ENCODE measurements around the gene CDR2L.
A peak's percentile ranks its signal among the peaks of the same experiment; 100 is the strongest.
"Not testable (repeated sequence)": the region's sequence is repeated elsewhere in the genome, so short reads cannot be mapped to it uniquely, and the experiment has no call there.

CDR2L gene

DNA sequence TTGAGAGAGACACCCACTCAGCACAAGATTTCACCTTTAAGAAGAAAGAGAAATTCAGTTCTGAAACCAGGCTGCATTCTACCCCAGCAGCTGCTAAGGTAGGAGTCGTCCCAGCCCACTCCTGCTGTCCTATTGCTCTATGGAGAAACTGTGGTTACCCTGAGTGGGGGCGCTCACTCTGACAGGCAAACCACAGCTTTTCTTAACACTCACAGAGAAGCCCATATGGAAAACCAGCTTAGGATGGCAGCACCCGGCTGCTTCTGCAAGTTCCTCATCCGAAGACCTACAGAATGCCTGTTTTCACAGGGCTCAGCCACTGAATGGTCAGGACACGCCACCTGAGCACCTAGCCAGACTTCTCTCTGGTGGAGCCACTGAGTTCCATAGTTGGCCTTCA is 51.8 kb downstream of the CDR2L start:
- no peaks in the 10 kb centered on the region for H3K27me3 ChIP-seq (ENCODE audit: control insufficient read depth in 2 of 2, insufficient read depth in 2 of 2, low read length in 2 of 2)
- H3K4me3 ChIP-seq (ENCODE audit: low read length in 2 of 2), result no peak overlapping the region
- no peak overlapping the region for H3K9ac ChIP-seq (ENCODE audit: low read depth in 1 of 2, low read length in 2 of 2)
- no peaks in the 10 kb centered on the region for H3K9me3 ChIP-seq (ENCODE audit: control insufficient read depth in 2 of 2, low read length in 2 of 2)
- peaks cover 23 to 24% of the 10 kb centered on the region in 2 donors for H3K4me1 ChIP-seq (ENCODE audit: control insufficient read depth in 2 of 2, insufficient read depth in 2 of 2, low read length in 2 of 2)
- H3K36me3 ChIP-seq (ENCODE audit: control insufficient read depth in 2 of 2, insufficient read depth in 2 of 2, low read length in 2 of 2), result peaks cover 24 to 39% of the 10 kb centered on the region in 2 donors
- no peak overlapping the region for H3K27ac ChIP-seq (ENCODE audit: low read depth in 2 of 2, low read length in 2 of 2)

DNA sequence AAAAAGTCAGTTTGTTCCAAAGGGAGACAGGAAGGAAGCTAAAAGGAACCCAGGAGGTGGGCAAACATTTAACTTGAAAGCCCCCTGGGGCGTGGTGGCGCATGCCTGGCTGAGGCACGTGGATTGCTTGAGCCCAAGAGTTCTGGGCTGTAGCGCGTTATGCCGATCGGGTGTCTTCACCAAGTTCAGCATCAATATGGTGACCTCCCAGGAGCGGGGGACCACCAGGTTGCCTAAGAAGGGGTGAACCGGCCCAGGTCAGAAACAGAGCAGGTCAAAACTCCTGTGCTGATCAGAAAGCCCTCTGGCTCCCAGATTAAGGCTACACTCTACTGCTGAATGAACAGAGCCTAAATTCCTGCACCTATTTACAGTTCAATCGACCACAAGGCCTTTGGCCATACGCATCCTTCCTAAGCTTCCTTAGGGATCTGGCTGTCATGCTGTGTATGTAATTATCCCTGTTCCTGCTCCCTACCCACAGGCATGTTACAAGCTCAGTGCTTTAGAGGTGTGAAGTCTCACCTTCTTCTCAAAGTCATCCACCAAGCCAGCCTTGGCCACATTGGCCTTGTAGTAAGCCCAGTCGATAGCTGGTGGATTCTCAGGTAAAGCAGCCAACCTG is 54.3 kb downstream of the CDR2L start:
- H3K4me1 ChIP-seq (ENCODE audit: control insufficient read depth in 2 of 2, insufficient read depth in 2 of 2, low read length in 2 of 2), result peaks cover 3 to 4% of the 10 kb centered on the region in 2 donors
- no peaks in the 10 kb centered on the region for H3K9me3 ChIP-seq (ENCODE audit: control insufficient read depth in 2 of 2, low read length in 2 of 2)
- no peak overlapping the region for H3K4me3 ChIP-seq (ENCODE audit: low read length in 2 of 2)
- no peak overlapping the region for H3K9ac ChIP-seq (ENCODE audit: low read depth in 1 of 2, low read length in 2 of 2)
- no peak overlapping the region for H3K27ac ChIP-seq (ENCODE audit: low read depth in 2 of 2, low read length in 2 of 2)
- peaks cover 24 to 39% of the 10 kb centered on the region in 2 donors for H3K36me3 ChIP-seq (ENCODE audit: control insufficient read depth in 2 of 2, insufficient read depth in 2 of 2, low read length in 2 of 2)
- no peaks in the 10 kb centered on the region for H3K27me3 ChIP-seq (ENCODE audit: control insufficient read depth in 2 of 2, insufficient read depth in 2 of 2, low read length in 2 of 2)

DNA sequence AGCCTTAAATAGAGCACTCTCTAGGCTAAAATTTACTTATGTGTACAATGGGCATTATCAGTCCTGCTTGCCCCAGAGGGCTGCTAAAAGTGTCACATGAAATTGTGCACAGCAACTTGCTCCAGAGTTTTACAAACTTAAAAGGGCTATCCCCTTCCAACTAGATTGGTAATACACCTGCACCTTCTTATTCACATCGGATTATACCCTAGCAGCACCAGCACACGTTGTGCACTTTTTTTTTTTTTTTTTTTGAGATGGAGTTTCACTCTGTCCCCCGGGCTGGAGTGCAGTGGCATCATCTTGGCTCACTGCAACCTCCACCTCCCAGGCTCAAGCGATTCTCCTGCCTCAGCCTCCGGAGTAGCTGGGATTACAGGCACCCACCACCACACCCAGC is 56.4 kb downstream of the CDR2L start:
- H3K27ac ChIP-seq (ENCODE audit: low read depth in 2 of 2, low read length in 2 of 2); H3K9ac ChIP-seq (ENCODE audit: low read depth in 1 of 2, low read length in 2 of 2); H3K27me3 ChIP-seq (ENCODE audit: control insufficient read depth in 2 of 2, insufficient read depth in 2 of 2, low read length in 2 of 2); H3K9me3 ChIP-seq (ENCODE audit: control insufficient read depth in 2 of 2, low read length in 2 of 2); H3K4me3 ChIP-seq (ENCODE audit: low read length in 2 of 2): not testable (repeated sequence)
- Histone ChIP-seq H3K4me1 (ENCODE audit: control insufficient read depth in 2 of 2, insufficient read depth in 2 of 2, low read length in 2 of 2) (peaks cover 10 to 11% of the 10 kb centered on the region in 2 donors), H3K36me3 (ENCODE audit: control insufficient read depth in 2 of 2, insufficient read depth in 2 of 2, low read length in 2 of 2) (peaks cover 24 to 33% of the 10 kb centered on the region in 2 donors)

DNA sequence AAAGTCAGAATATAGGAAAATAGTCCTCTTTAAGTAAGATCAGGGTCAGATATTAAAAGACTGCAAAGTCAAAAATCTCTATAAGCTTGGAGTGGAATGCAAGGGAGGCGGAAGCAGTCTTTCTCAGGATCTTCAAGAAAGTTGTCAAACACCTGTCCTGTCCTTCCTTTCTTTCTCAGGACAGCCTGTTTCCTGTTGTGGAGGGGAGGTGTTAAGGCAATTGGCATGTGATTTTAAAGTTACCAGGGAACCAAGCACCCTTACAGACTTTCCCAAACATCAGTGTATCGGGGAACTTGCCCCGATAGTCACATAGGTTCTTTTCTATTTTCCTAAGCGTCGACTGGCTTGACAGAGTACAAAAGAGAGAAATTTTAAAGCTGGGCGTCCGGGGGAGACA is 57.3 kb downstream of the CDR2L start:
- H3K36me3 ChIP-seq (ENCODE audit: control insufficient read depth in 2 of 2, insufficient read depth in 2 of 2, low read length in 2 of 2), result peaks cover 15 to 24% of the 10 kb centered on the region in 2 donors
- no peak overlapping the region for H3K4me3 ChIP-seq (ENCODE audit: low read length in 2 of 2)

DNA sequence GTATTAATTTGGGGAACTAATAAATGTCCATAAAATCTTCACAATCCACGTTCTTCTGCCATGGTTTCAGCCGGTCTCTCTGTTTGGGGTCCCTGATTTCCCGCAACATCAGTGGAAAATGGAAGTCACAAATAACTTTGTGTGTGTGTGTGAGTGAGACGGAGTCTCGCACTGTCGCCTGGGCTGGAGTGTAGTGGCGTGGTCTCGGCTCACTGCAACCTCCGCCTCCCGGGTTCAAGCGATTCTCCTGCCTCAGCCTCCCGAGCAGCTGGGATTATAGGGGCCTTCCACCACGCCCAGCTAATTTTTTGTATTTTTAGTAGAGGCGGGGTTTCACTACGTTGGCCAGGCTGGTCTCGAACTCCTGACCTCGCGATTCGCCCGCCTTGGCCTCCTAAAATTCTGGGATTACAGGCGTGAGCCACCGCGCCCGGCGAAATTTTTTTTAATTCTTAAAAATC is 58.5 kb downstream of the CDR2L start:
- peaks cover 11% of the 10 kb centered on the region in 2 donors for H3K36me3 ChIP-seq (ENCODE audit: control insufficient read depth in 2 of 2, insufficient read depth in 2 of 2, low read length in 2 of 2)
- H3K27ac ChIP-seq (ENCODE audit: low read depth in 2 of 2, low read length in 2 of 2), result peak overlapping the region; percentile 95 to 98
- not testable (repeated sequence) for H3K9me3 ChIP-seq (ENCODE audit: control insufficient read depth in 2 of 2, low read length in 2 of 2); H3K27me3 ChIP-seq (ENCODE audit: control insufficient read depth in 2 of 2, insufficient read depth in 2 of 2, low read length in 2 of 2)
- H3K4me1 ChIP-seq (ENCODE audit: control insufficient read depth in 2 of 2, insufficient read depth in 2 of 2, low read length in 2 of 2), result peaks cover 10 to 11% of the 10 kb centered on the region in 2 donors
- peak overlapping the region; percentile 83 to 96 for H3K4me3 ChIP-seq (ENCODE audit: low read length in 2 of 2)
- H3K9ac ChIP-seq (ENCODE audit: low read depth in 1 of 2, low read length in 2 of 2), result peak overlapping the region; percentile 94 to 100

More for the DNA sequence above, 57.3 kb downstream of the CDR2L start:
- Histone ChIP-seq H3K9ac (ENCODE audit: low read depth in 1 of 2, low read length in 2 of 2) (no peak overlapping the region), H3K4me1 (ENCODE audit: control insufficient read depth in 2 of 2, insufficient read depth in 2 of 2, low read length in 2 of 2) (peaks cover 10 to 11% of the 10 kb centered on the region in 2 donors), H3K27ac (ENCODE audit: low read depth in 2 of 2, low read length in 2 of 2) (no peak overlapping the region), H3K27me3 (ENCODE audit: control insufficient read depth in 2 of 2, insufficient read depth in 2 of 2, low read length in 2 of 2) (no peaks in the 10 kb centered on the region), H3K9me3 (ENCODE audit: control insufficient read depth in 2 of 2, low read length in 2 of 2) (no peaks in the 10 kb centered on the region)

DNA sequence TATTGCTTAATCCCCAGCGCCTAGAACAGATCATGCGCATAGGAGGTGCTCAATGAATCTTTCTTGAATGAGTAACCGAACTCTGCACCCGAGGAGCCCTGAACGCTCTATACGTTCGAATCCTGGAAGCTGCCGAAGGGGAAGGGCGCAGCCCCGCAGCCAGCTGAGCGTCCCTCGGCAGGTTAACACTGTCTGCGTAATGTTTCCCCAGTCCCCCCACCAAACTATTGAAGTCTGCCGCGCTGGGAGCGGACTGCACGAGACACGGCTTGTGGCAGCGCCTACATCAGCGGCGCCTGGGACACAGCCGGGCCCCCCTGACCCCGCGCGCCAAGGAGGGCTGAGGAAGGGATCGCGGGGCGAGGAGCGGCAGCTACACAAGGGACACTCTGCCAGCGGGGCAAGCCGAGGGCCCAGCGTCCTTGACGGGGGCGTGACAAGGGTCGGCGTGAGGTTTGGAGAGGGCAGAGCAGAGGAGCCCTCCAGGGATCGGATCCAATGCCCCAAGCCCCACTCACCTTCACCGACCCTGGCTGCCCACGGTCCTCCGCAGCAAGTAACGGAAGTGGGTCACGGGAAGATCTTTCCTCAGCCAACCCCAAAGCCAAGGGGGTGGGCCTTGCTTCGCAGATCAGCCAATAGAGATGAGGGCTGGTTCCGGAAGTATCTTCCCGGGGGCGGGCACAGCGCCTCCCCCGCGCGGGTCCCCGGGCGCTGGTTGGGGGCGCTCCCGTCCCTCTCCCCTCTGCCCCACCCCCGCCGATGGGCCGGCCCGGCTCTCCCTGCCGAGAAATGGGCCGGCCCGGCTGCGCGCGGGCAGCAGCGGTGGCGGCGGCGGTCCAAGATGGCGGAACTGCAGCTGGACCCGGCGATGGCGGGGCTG is 59.2 kb downstream of the CDR2L start, which contains the start of the genes ATP5PD and KCTD2:
ATP5PD (minus strand) TSS at position 563 of the 883 bp plus-strand sequence. CDS start 4,319 bp downstream, outside the sequence.
KCTD2 (plus strand) TSS at position 819 of the 883 bp plus-strand sequence; CDS start at position 845, 26 bp downstream.
- Histone ChIP-seq H3K27me3 (ENCODE audit: control insufficient read depth in 2 of 2, insufficient read depth in 2 of 2, low read length in 2 of 2) (no peaks in the 10 kb centered on the region), H3K27ac (ENCODE audit: low read depth in 2 of 2, low read length in 2 of 2) (peak within 1 kb of the TSS; percentile 95 to 98), H3K9me3 (ENCODE audit: control insufficient read depth in 2 of 2, low read length in 2 of 2) (no peaks in the 10 kb centered on the region), H3K36me3 (ENCODE audit: control insufficient read depth in 2 of 2, insufficient read depth in 2 of 2, low read length in 2 of 2) (peaks cover 8% of the 10 kb centered on the region in 2 donors), H3K4me3 (ENCODE audit: low read length in 2 of 2) (peak within 1 kb of the TSS; percentile 83 to 96), H3K4me1 (ENCODE audit: control insufficient read depth in 2 of 2, insufficient read depth in 2 of 2, low read length in 2 of 2) (peaks cover 10 to 11% of the 10 kb centered on the region in 2 donors), H3K9ac (ENCODE audit: low read depth in 1 of 2, low read length in 2 of 2) (peak within 1 kb of the TSS; percentile 94 to 100)

DNA sequence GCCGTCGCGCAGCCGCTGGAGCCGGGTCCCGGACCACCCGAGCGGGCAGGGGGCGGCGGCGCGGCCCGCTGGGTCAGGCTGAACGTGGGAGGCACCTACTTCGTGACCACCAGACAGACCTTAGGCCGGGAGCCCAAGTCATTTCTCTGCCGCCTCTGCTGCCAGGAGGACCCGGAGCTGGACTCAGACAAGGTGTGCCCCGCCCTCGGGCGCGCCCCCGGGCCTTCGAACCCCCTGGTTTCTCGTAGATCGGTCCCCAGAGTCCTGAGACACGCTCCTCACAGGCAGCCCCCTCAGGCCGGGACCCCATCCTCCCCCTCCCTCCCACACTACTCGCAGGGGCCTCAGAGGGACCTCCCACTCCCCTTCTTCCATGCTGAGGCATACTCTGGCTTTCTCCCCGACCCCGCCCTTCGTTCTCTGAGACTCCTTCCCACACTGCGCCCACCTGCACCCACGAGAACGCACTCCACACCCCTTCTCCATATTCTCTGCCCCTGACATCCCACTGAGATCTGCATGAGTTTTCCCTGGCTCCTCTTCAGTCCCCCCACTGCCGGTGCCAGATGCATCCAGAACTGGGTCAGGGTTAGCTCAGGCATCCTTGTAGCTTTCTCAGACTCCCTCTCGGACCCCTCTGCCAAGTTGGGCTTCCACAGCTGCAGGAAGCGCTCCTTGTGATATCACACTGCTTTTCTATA is 60.1 kb downstream of the CDR2L start:
- Histone ChIP-seq H3K27ac (ENCODE audit: low read depth in 2 of 2, low read length in 2 of 2) (peak overlapping the region; percentile 44 to 65), H3K4me1 (ENCODE audit: control insufficient read depth in 2 of 2, insufficient read depth in 2 of 2, low read length in 2 of 2) (peaks cover 10 to 11% of the 10 kb centered on the region in 2 donors), H3K4me3 (ENCODE audit: low read length in 2 of 2) (peak overlapping the region; percentile 83 to 85), H3K27me3 (ENCODE audit: control insufficient read depth in 2 of 2, insufficient read depth in 2 of 2, low read length in 2 of 2) (no peaks in the 10 kb centered on the region), H3K9ac (ENCODE audit: low read depth in 1 of 2, low read length in 2 of 2) (peak overlapping the region; percentile 79 to 85), H3K36me3 (ENCODE audit: control insufficient read depth in 2 of 2, insufficient read depth in 2 of 2, low read length in 2 of 2) (peaks cover 0 to 7% of the 10 kb centered on the region in 2 donors), H3K9me3 (ENCODE audit: control insufficient read depth in 2 of 2, low read length in 2 of 2) (no peaks in the 10 kb centered on the region)

DNA sequence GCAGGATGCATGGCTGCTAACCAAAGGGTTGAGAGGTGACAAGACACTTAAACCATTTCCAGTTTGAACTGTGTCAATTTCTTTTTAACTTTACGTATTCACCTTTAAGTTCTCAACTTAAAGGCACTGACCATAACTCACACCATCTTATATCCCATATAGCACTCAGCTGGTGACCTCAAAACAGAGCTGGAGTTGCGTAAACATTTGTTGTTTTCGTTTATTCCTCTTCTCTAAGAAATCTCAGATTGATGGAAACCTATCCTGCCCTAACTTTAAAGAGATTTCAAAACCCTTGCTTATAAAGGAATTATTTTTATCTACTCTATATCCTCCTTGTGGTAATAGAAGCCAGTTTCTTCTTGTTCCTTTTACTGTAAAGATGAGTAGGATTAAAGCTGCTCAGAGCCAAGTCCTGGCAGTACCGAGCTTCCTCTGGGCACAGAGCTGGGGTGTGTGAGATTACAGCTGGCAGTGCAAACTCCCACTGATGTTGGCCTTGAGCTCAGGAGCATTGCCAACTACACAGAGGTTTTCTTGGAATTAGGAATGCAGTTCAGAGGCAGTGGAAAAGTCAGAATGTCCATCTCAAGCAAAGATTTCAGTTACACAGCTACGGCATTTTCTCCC is 60.9 kb downstream of the CDR2L start:
- Histone ChIP-seq H3K4me1 (ENCODE audit: control insufficient read depth in 2 of 2, insufficient read depth in 2 of 2, low read length in 2 of 2) (peaks cover 10 to 11% of the 10 kb centered on the region in 2 donors), H3K27me3 (ENCODE audit: control insufficient read depth in 2 of 2, insufficient read depth in 2 of 2, low read length in 2 of 2) (no peaks in the 10 kb centered on the region), H3K36me3 (ENCODE audit: control insufficient read depth in 2 of 2, insufficient read depth in 2 of 2, low read length in 2 of 2) (peaks cover 5 to 14% of the 10 kb centered on the region in 2 donors), H3K9ac (ENCODE audit: low read depth in 1 of 2, low read length in 2 of 2) (peak overlapping the region in 1 of 2 donors; percentile 79), H3K4me3 (ENCODE audit: low read length in 2 of 2) (peak overlapping the region in 1 of 2 donors; percentile 85), H3K9me3 (ENCODE audit: control insufficient read depth in 2 of 2, low read length in 2 of 2) (no peaks in the 10 kb centered on the region), H3K27ac (ENCODE audit: low read depth in 2 of 2, low read length in 2 of 2) (peak overlapping the region in 1 of 2 donors; percentile 65)

DNA sequence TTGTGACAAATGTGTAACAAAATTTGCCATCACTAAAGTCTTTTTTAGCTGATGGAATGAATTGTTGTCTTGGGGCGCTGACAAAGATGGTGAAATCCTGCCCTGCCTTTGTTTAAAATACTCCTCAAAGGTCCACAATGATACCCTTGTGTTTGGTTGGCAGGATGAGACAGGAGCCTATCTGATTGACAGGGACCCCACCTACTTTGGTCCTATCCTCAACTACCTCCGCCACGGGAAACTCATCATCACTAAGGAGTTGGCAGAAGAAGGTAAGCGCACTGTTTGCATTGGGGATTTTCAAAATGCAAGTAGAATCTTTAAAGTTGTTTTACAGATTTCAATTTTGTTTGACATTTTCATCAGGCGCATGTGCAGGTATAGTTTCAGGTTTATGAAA is 61.6 kb downstream of the CDR2L start:
- H3K36me3 ChIP-seq (ENCODE audit: control insufficient read depth in 2 of 2, insufficient read depth in 2 of 2, low read length in 2 of 2), result peaks cover 9 to 14% of the 10 kb centered on the region in 2 donors
- H3K4me3 ChIP-seq (ENCODE audit: low read length in 2 of 2), result no peak overlapping the region
- no peak overlapping the region for H3K27ac ChIP-seq (ENCODE audit: low read depth in 2 of 2, low read length in 2 of 2)
- no peaks in the 10 kb centered on the region for H3K9me3 ChIP-seq (ENCODE audit: control insufficient read depth in 2 of 2, low read length in 2 of 2)
- H3K9ac ChIP-seq (ENCODE audit: low read depth in 1 of 2, low read length in 2 of 2), result no peak overlapping the region
- H3K27me3 ChIP-seq (ENCODE audit: control insufficient read depth in 2 of 2, insufficient read depth in 2 of 2, low read length in 2 of 2), result no peaks in the 10 kb centered on the region
- H3K4me1 ChIP-seq (ENCODE audit: control insufficient read depth in 2 of 2, insufficient read depth in 2 of 2, low read length in 2 of 2), result peaks cover 10 to 11% of the 10 kb centered on the region in 2 donors

Data from mucosa of rectum (tissue), 2 donors.